HG02970 (cell line): ENCODE data around the gene SLC24A1.
"Not testable (repeated sequence)": the region's sequence is repeated elsewhere in the genome, so short reads cannot be mapped to it uniquely, and the experiment has no call there.

Experiments used
- ATAC-seq: cut with Tn5 transposase; IDR thresholded peaks from one replicate; pipeline ENCODE4 v1.9.1; 2021; ENCODE audit warnings: mild to moderate bottlenecking, moderate library complexity, moderate number of reproducible peaks; ENCODE audit not compliant: unreplicated experiment, low FRiP score

SLC24A1 gene

GRCh38 chr15:65615887-65616286 lies 5.9 kb upstream of the SLC24A1 start:
- not testable (repeated sequence) for ATAC-seq

GRCh38 chr15:65618560-65619109 lies 3.1 kb upstream of the SLC24A1 start:
- ATAC-seq: no peak

- ATAC-seq: no peak
These were observed 2.0 kb upstream of the SLC24A1 start for GRCh38 chr15:65619626-65620290.

GRCh38 chr15:65620833-65621232 lies 905 bp upstream of the SLC24A1 start:
- ATAC-seq: no peak

- no peak for ATAC-seq
These were observed 1.4 kb downstream of the SLC24A1 start for GRCh38 chr15:65623103-65623502.

GRCh38 chr15:65626856-65627255 lies 5.1 kb downstream of the SLC24A1 start:
- ATAC-seq: no peak

- ATAC-seq: no peak
These were observed 7.8 kb downstream of the SLC24A1 start for GRCh38 chr15:65629548-65629947.

- ATAC-seq: no peak
These were observed 9.0 kb downstream of the SLC24A1 start for GRCh38 chr15:65630760-65631159.

GRCh38 chr15:65631503-65631902 lies 9.8 kb downstream of the SLC24A1 start:
- no peak for ATAC-seq

GRCh38 chr15:65632780-65633375 lies 11.1 kb downstream of the SLC24A1 start:
- no peak for ATAC-seq

- no peak for ATAC-seq
These were observed 12.0 kb downstream of the SLC24A1 start for GRCh38 chr15:65633752-65634151.

- no peak for ATAC-seq
These were observed 12.6 kb downstream of the SLC24A1 start for GRCh38 chr15:65634356-65634755.

GRCh38 chr15:65638109-65638508 lies 16.4 kb downstream of the SLC24A1 start:
- no peak for ATAC-seq

- no peak for ATAC-seq
These were observed 16.9 kb downstream of the SLC24A1 start for GRCh38 chr15:65638681-65639089.

- no peak for ATAC-seq
These were observed 17.8 kb downstream of the SLC24A1 start for GRCh38 chr15:65639509-65639908.

- ATAC-seq: no peak
These were observed 20.2 kb downstream of the SLC24A1 start for GRCh38 chr15:65641768-65642475.

- ATAC-seq: no peak
These were observed 20.9 kb downstream of the SLC24A1 start for GRCh38 chr15:65642594-65642993.

GRCh38 chr15:65644282-65644681 lies 22.5 kb downstream of the SLC24A1 start:
- ATAC-seq: no peak

GRCh38 chr15:65645392-65645791 lies 23.7 kb downstream of the SLC24A1 start:
- ATAC-seq: no peak

- ATAC-seq: no peak
These were observed 24.7 kb downstream of the SLC24A1 start for GRCh38 chr15:65646486-65646885.

GRCh38 chr15:65650312-65651041 lies 28.7 kb downstream of the SLC24A1 start:
- no peak for ATAC-seq
